WTC11 (cell line): ENCODE data around the gene TMEM259. TPM values are rescaled to one million over a fixed set of nuclear protein-coding genes. Genes with fewer than 3 reads are reported as not detected.
A peak's percentile ranks its signal among the peaks of the same experiment; 100 is the strongest.

ENCODE experiments used
- ATAC-seq: fragments of 200-7000 bp; cut with Tn5 transposase; 2 replicates; pipeline ENCODE4 v1.10.0; 2021; ENCODE audit warnings: mild to moderate bottlenecking, moderate library complexity
- CTCF ChIA-PET: fragments of 300-600 bp; sonication (Branson Sonifier 250); formaldehyde crosslinking; loops from one replicate; lab custom pipeline; 2021; ENCODE audit warnings: antibody characterized with exemption; lab: Charles Lee
- POLR2A ChIA-PET: fragments of 350-600 bp; sonication (Branson Sonifier 250); formaldehyde crosslinking; loops from one replicate; lab custom pipeline; 2021; ENCODE audit warnings: antibody characterized with exemption; lab: Charles Lee
- DNase-seq: peaks from one replicate; pipeline ENCODE4 v3.0.0; 2021; ENCODE audit warnings: low spot score
- H3K27ac Mint-ChIP-seq: 2 replicates; pipeline ENCODE4 v1.8.0; 2021; ENCODE audit warnings: mixed read lengths
- H3K27me3 Mint-ChIP-seq: 2 replicates; pipeline ENCODE4 v1.8.0; 2021; ENCODE audit warnings: low read depth, mild to moderate bottlenecking, moderate library complexity, mixed read lengths
- H3K36me3 Mint-ChIP-seq: 2 replicates; pipeline ENCODE4 v1.8.0; 2021; ENCODE audit warnings: mixed read lengths
- H3K4me1 Mint-ChIP-seq: 2 replicates; pipeline ENCODE4 v1.8.0; 2022; ENCODE audit warnings: mixed read lengths
- H3K4me3 Mint-ChIP-seq: 2 replicates; pipeline ENCODE4 v1.8.0; 2021; ENCODE audit warnings: mild to moderate bottlenecking, moderate library complexity, mixed read lengths
- H3K9me3 Mint-ChIP-seq: 2 replicates; pipeline ENCODE4 v1.8.0; 2021; ENCODE audit warnings: mixed read lengths
- ARID4B ChIP-seq: sonication (generic); formaldehyde crosslinking; IDR thresholded peaks from 2 replicates; pipeline ENCODE4 v1.8.0; 2023; ENCODE audit warnings: missing genetic modification reagents, mild to moderate bottlenecking, borderline replicate concordance
- ATF6 ChIP-seq: sonication (generic); formaldehyde crosslinking; IDR thresholded peaks from 2 replicates; pipeline ENCODE4 v1.8.1; 2023; ENCODE audit warnings: mild to moderate bottlenecking, missing genetic modification reagents
- CREB1 ChIP-seq: sonication (generic); formaldehyde crosslinking; IDR thresholded peaks from 2 replicates; pipeline ENCODE4 v1.8.0; 2023; ENCODE audit warnings: mild to moderate bottlenecking, missing genetic modification reagents
- CTCF ChIP-seq: fragments of 200-600 bp; IDR thresholded peaks from 2 replicates; pipeline ENCODE4 v1.8.0; 2022; ENCODE audit warnings: antibody characterized with exemption
- E2F5 ChIP-seq: sonication (generic); formaldehyde crosslinking; IDR thresholded peaks from 2 replicates; pipeline ENCODE4 v1.8.1; 2022; ENCODE audit warnings: mild to moderate bottlenecking, moderate library complexity, missing genetic modification reagents
- FOXJ3 ChIP-seq: sonication (generic); formaldehyde crosslinking; IDR thresholded peaks from 2 replicates; pipeline ENCODE4 v1.9.0; 2021; ENCODE audit warnings: missing genetic modification reagents, mild to moderate bottlenecking, borderline replicate concordance
- FOXP1 ChIP-seq: sonication (generic); formaldehyde crosslinking; IDR thresholded peaks from 2 replicates; pipeline ENCODE4 v1.8.0; 2022; ENCODE audit warnings: missing genetic modification reagents, mild to moderate bottlenecking, moderate library complexity, borderline replicate concordance
- SMAD3 ChIP-seq: sonication (generic); formaldehyde crosslinking; IDR thresholded peaks from 2 replicates; pipeline ENCODE4 v1.8.0; 2022; ENCODE audit warnings: missing genetic modification reagents, mild to moderate bottlenecking, borderline replicate concordance
- SOX15 ChIP-seq: fragments of 250-450 bp; sonication (Bioruptor Pico); IDR thresholded peaks from 2 replicates; pipeline ENCODE4 v1.9.0; 2021; ENCODE audit warnings: mild to moderate bottlenecking
- SP1 ChIP-seq: sonication (generic); formaldehyde crosslinking; conservative IDR thresholded peaks from 2 replicates; pipeline ENCODE4 v1.8.1; 2022; ENCODE audit warnings: missing genetic modification reagents
- STAT6 ChIP-seq: sonication (generic); formaldehyde crosslinking; conservative IDR thresholded peaks from 2 replicates; pipeline ENCODE4 v1.8.1; 2023; ENCODE audit warnings: mild to moderate bottlenecking, low read depth, missing genetic modification reagents, moderate library complexity
- ZNF121 ChIP-seq: sonication (generic); formaldehyde crosslinking; IDR thresholded peaks from 2 replicates; pipeline ENCODE4 v1.8.0; 2023; ENCODE audit warnings: missing genetic modification reagents
- ZNF219 ChIP-seq: sonication (generic); formaldehyde crosslinking; IDR thresholded peaks from 2 replicates; pipeline ENCODE4 v1.8.0; 2023; ENCODE audit warnings: missing genetic modification reagents, mild to moderate bottlenecking, borderline replicate concordance
- ZNF416 ChIP-seq: fragments of 250-450 bp; sonication (Bioruptor Pico); IDR thresholded peaks from 2 replicates; pipeline ENCODE4 v1.9.0; 2021; ENCODE audit warnings: mild to moderate bottlenecking, inconsistent platforms
- ZNF512 ChIP-seq: sonication (generic); formaldehyde crosslinking; IDR thresholded peaks from 2 replicates; pipeline ENCODE4 v1.8.1; 2022; ENCODE audit warnings: missing genetic modification reagents, borderline replicate concordance
- total RNA-seq: library from RNA; stranded (reverse); gene quantifications from 3 replicates; pipeline ENCODE4 v1.2.3, GENCODE V29; 2021

The TMEM259 gene
- total RNA-seq, 1 experiment from 2014 or later = 202 TPM

- Mint-ChIP-seq H3K4me3 (no peak overlapping the region), H3K9me3 (no peaks in the 10 kb centered on the region), H3K36me3 (peaks cover 5% of the 10 kb centered on the region; the same call in 1 of the 2 replicates), H3K27me3 (no peaks in the 10 kb centered on the region), H3K27ac (no peak overlapping the region), H3K4me1 (no peaks in the 10 kb centered on the region)
- POLR2A ChIA-PET = interaction anchor here (1.6 kb wide), 1 partner anchor 9 kb away, joined by 5 read pairs; the partner anchor contains the start of gene ABCA7
- ATAC-seq (no peak), DNase-seq (no peak)
- no peak for TF ChIP-seq SOX15 (CRISPR knock-in tag)
- TF ChIP-seq ZNF512 (CRISPR knock-in tag) = no peak
- no peak for TF ChIP-seq STAT6
- CTCF ChIA-PET = interaction anchor here (0.9 to 3.2 kb wide), 3 partner anchors 9 to 276 kb away, joined by 3 to 17 read pairs (median 3); partner anchors contain the start of genes ABCA7 and ARHGAP45
Measured at GRCh38 chr19:1049106-1049505, 28.2 kb upstream of the TMEM259 start.

- ChIA-PET POLR2A (interaction anchor here (0.6 to 1.6 kb wide), 3 partner anchors 7 to 34 kb away, joined by 3 to 5 read pairs (median 3); partner anchors contain the start of genes ABCA7 and CNN2), CTCF (interaction anchor here (0.7 to 3.2 kb wide), 5 partner anchors 18 to 219 kb away, joined by 3 to 18 read pairs (median 4); partner anchors contain the start of gene ARHGAP45)
- TF ChIP-seq ZNF121 = 0 out of 2 replicates have a peak, but pooled peaks have one; percentile 36
- no peak for TF ChIP-seq ATF6 (CRISPR knock-in tag)
- no peak for TF ChIP-seq FOXP1 (CRISPR knock-in tag)
- TF ChIP-seq CREB1 = no peak
- no peak for TF ChIP-seq FOXJ3 (CRISPR knock-in tag)
- no peak for TF ChIP-seq SMAD3 (CRISPR knock-in tag)
- Mint-ChIP-seq H3K4me1 (no peaks in the 10 kb centered on the region), H3K9me3 (no peaks in the 10 kb centered on the region), H3K4me3 (no peak overlapping the region), H3K36me3 (peaks cover 5% of the 10 kb centered on the region; the same call in 1 of the 2 replicates), H3K27ac (no peak overlapping the region), H3K27me3 (no peaks in the 10 kb centered on the region)
- peak; percentile 12 for ATAC-seq
- peak; percentile 86 for DNase-seq
Measured at GRCh38 chr19:1047696-1048147, 26.8 kb upstream of the TMEM259 start.

- Mint-ChIP-seq H3K4me3 (no peak overlapping the region), H3K27ac (no peak overlapping the region), H3K4me1 (no peaks in the 10 kb centered on the region), H3K36me3 (peaks cover 5% of the 10 kb centered on the region; the same call in 1 of the 2 replicates), H3K27me3 (no peaks in the 10 kb centered on the region), H3K9me3 (no peaks in the 10 kb centered on the region)
- DNase-seq (no peak), ATAC-seq (no peak)
- CTCF ChIA-PET = interaction anchor here (0.7 to 3.2 kb wide), 5 partner anchors 19 to 219 kb away, joined by 3 to 18 read pairs (median 3); partner anchors contain the start of gene ARHGAP45
- POLR2A ChIA-PET = interaction anchor here (1.3 kb wide), 1 partner anchor 21 kb away, joined by 3 read pairs; the partner anchor contains the start of gene CNN2
- no peak for TF ChIP-seq CTCF
- TF ChIP-seq ZNF416 (CRISPR knock-in tag) = no peak
- no peak for TF ChIP-seq ARID4B (CRISPR knock-in tag)
- TF ChIP-seq ZNF219 (CRISPR knock-in tag) = no peak
- no peak for TF ChIP-seq SP1 (CRISPR knock-in tag)
- TF ChIP-seq E2F5 (CRISPR knock-in tag) = no peak
Measured at GRCh38 chr19:1046836-1047695, 26.1 kb upstream of the TMEM259 start.
